BLaER1 treated with 17β-estradiol and CSF1 and Interleukin-3, amounts not matched to agents 10 nM and 100 nM (cell line): ENCODE results near the gene XPO4.
A peak's percentile ranks its signal among the peaks of the same experiment; 100 is the strongest.

Source experiments
- H3K27ac ChIP-seq, 11 experiments: shearing (Covaris generic); formaldehyde crosslinking; 2 replicates each; pipeline ENCODE4 v1.8.1; 2022
- H3K27me3 ChIP-seq, 11 experiments: shearing (Covaris generic); formaldehyde crosslinking; 2 replicates each; pipeline ENCODE4 v1.8.1; 2022
- H3K36me3 ChIP-seq, 11 experiments: shearing (Covaris generic); formaldehyde crosslinking; 2 replicates each; pipeline ENCODE4 v1.8.1; 2022
- H3K4me1 ChIP-seq, 10 experiments: shearing (Covaris generic); formaldehyde crosslinking; 2 replicates each; pipeline ENCODE4 v1.8.1; 2022
- H3K4me2 ChIP-seq, 11 experiments: shearing (Covaris generic); formaldehyde crosslinking; 2 replicates each; pipeline ENCODE4 v1.8.1; 2022
- H3K4me3 ChIP-seq, 10 experiments: shearing (Covaris generic); formaldehyde crosslinking; 2 replicates each; pipeline ENCODE4 v1.8.1; 2022
- H3K9ac ChIP-seq, 11 experiments: shearing (Covaris generic); formaldehyde crosslinking; 2 replicates each; pipeline ENCODE4 v1.8.1; 2022
- H3K9me3 ChIP-seq, 11 experiments: shearing (Covaris generic); formaldehyde crosslinking; replicated peaks in 1 of 11; 2 replicates each; pipeline ENCODE4 v1.8.1; 2022
- H4K20me1 ChIP-seq, 11 experiments: shearing (Covaris generic); formaldehyde crosslinking; 2 replicates each; pipeline ENCODE4 v1.8.1; 2022
- Cebpa-rat ChIP-seq, 11 experiments: shearing (Covaris generic); IDR thresholded peaks; 2 replicates each; pipeline ENCODE4 v1.8.1; 2022

The XPO4 gene

DNA sequence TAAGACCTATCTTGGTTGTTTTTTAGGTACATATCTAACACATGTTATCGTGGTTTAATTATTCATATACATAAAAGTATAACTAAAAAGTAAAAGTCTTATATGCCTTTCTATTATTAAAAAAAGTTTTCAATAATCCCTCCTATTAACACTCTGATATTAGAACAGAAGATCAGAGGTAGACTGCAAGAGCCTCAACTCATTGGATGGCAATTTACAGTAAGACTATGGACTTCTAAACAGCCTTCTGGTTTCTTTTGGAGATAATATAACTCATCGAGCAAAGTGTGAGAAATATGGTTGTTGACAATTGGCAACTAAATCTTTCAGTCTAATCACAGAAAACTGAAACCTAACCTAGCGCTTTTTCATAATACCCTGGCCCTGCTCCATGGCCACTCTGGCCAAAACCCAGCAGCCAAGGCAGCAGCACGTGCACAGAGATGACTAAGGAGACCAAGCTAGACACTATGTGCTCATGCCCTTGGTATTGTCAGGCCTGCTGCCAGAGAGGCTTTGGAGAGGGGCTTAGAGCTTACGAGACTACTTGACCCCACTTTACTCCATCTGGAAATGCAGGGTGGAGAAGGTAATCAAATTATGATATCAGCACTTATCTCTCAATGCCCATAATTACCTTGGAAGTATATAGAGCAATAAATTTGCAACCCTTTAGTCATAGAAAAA is 88.2 kb downstream of the XPO4 start:
- peaks cover 66 to 100% (median 82%) of the 10 kb centered on the region in 11 experiments for H3K36me3 ChIP-seq
- H3K9ac ChIP-seq, result no peak overlapping the region
- no peaks in the 10 kb centered on the region for H3K27me3 ChIP-seq
- H3K27ac ChIP-seq, result no peak overlapping the region
- no peak overlapping the region for H3K4me2 ChIP-seq
- peaks cover 0 to 20% (median 0%) of the 10 kb centered on the region in 11 experiments; a peak in 5 of 22 replicates for H4K20me1 ChIP-seq
- no peaks in the 10 kb centered on the region for H3K4me1 ChIP-seq
- TF ChIP-seq Cebpa-rat (IDR thresholded peaks at IDR 0.05), result no peak
- no peak overlapping the region for H3K4me3 ChIP-seq
- 0 out of 22 replicates have a peak, but pooled peaks cover 0 to 4% (median 0%) of the 10 kb centered on the region in 11 experiments for H3K9me3 ChIP-seq

DNA sequence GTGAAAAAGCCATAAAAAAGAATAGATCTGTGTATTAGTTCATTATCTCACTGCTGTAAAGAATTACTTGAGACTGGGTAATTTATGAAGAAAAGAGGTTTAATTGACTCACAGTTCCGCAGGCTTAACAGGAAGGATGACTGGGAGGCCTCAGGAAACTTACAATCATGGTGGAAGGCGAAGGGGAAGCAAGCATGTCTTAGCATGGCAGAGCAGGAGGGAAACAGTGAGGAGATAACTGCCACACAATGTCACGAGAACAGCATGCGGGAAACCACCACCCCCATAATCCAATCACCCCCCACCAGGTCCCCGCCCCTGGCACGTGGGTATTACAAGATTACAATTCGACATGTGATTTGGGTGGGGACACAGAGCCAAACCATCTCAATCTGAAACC is 89.7 kb downstream of the XPO4 start:
- H3K9ac ChIP-seq, result no peak overlapping the region
- no peak for TF ChIP-seq Cebpa-rat (IDR thresholded peaks at IDR 0.05)
- H3K4me2 ChIP-seq, result no peak overlapping the region
- no peak overlapping the region for H3K4me3 ChIP-seq
- no peaks in the 10 kb centered on the region for H3K4me1 ChIP-seq
- no peak overlapping the region for H3K27ac ChIP-seq
- H3K9me3 ChIP-seq, result 0 out of 22 replicates have a peak, but pooled peaks cover 0 to 4% (median 0%) of the 10 kb centered on the region in 11 experiments
- peaks cover 67 to 100% (median 83%) of the 10 kb centered on the region in 11 experiments for H3K36me3 ChIP-seq
- no peaks in the 10 kb centered on the region for H3K27me3 ChIP-seq
- peaks cover 0 to 15% (median 0%) of the 10 kb centered on the region in 11 experiments; a peak in 5 of 22 replicates for H4K20me1 ChIP-seq

DNA sequence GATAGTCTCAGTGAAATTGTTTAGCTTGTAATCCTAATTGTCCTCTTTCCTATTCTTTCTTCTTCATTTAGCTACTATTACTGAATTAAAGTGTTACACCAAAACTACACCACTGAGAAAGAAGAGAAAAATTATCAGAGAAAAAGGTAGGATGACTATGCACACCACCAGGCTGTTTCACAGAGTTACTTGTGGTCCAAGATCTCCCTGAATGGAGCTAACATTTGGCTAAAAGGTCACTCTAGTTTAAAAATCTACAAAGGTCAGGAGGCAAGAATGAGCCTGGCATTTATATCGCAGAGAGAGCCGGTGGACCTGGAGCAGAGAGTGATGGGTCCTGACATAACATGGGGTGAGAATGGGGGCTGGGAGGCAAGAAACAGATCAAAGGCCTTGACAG is 91.7 kb downstream of the XPO4 start:
- peaks cover 0 to 12% (median 0%) of the 10 kb centered on the region in 11 experiments; a peak in 3 of 22 replicates for H4K20me1 ChIP-seq
- no peaks in the 10 kb centered on the region for H3K4me1 ChIP-seq
- H3K9me3 ChIP-seq, result 0 out of 22 replicates have a peak, but pooled peaks cover 0 to 4% (median 0%) of the 10 kb centered on the region in 11 experiments
- H3K9ac ChIP-seq, result no peak overlapping the region
- H3K4me2 ChIP-seq, result no peak overlapping the region
- peaks cover 73 to 100% (median 89%) of the 10 kb centered on the region in 11 experiments for H3K36me3 ChIP-seq
- H3K27ac ChIP-seq, result no peak overlapping the region
- TF ChIP-seq Cebpa-rat (IDR thresholded peaks at IDR 0.05), result no peak
- no peak overlapping the region for H3K4me3 ChIP-seq
- no peaks in the 10 kb centered on the region for H3K27me3 ChIP-seq

DNA sequence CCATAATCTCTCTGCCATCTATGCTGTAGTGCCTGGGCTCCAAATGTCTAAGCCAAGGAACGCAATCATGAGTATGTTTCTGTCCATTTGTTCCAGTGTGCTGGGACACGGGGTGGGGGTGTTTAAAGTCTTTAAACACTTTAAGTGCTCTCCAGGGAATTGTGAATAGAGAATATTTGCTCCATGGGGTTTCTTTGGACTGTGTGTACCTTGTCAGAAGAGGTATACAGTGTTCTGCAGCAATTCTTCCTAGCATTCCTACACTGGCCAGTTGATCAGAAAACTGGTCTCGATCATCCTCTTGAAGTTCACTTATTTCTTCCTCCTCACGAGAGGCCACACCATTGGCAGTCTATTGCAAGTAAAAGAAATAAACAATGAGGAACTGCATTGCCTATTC is 93.7 kb downstream of the XPO4 start:
- Histone ChIP-seq H3K4me1 (no peaks in the 10 kb centered on the region), H4K20me1 (peaks cover 0 to 12% (median 0%) of the 10 kb centered on the region in 11 experiments; a peak in 4 of 22 replicates), H3K9me3 (0 out of 22 replicates have a peak, but pooled peaks cover 0 to 4% (median 0%) of the 10 kb centered on the region in 11 experiments), H3K4me2 (no peak overlapping the region), H3K36me3 (peaks cover 75 to 100% (median 89%) of the 10 kb centered on the region in 11 experiments), H3K27me3 (no peaks in the 10 kb centered on the region), H3K27ac (no peak overlapping the region), H3K9ac (no peak overlapping the region), H3K4me3 (no peak overlapping the region)
- TF ChIP-seq Cebpa-rat (IDR thresholded peaks at IDR 0.05), result no peak

DNA sequence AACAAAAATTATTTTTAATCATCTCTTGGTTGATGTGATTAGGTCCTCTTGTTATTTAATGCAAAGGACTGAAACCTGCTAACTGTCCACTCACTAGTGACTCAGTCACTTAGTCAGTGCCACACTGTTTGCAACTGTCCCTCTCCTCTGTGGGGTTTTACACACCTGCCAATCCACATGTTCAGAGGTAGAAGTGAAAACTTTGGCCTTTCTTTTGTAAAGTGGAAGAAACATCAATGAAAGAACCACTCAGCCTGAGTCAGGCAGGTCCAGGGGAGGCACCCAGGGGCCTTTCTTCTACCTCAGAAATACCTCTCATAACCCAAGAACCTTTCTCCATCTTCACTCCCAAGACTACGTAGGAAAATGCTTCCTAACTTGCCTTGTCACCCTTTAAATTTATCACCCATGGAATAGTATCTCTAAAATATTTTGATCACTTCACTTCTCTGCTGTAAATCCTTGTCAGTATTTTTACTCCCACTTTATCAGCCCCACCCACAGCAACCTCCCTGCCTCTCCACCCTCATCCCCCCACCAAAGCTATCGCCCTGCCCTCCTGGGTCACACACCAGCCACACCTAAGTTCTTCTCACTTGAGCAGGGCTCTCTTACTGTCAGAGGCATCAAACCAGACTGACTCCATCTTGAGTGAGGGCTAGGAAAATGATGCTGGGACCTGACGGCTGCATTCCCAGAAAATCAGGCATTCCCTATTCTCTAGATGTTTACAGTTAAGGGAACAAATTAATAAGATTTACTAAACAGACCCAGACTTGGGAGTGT is 99.2 kb downstream of the XPO4 start:
- Histone ChIP-seq H4K20me1 (peaks cover 0 to 11% (median 0%) of the 10 kb centered on the region in 11 experiments; a peak in 5 of 22 replicates), H3K36me3 (peaks cover 50 to 88% (median 69%) of the 10 kb centered on the region in 11 experiments), H3K4me1 (peaks cover 11 to 18% (median 14%) of the 10 kb centered on the region in 10 experiments), H3K4me3 (no peak overlapping the region), H3K27me3 (no peaks in the 10 kb centered on the region), H3K9ac (no peak overlapping the region), H3K9me3 (no peaks in the 10 kb centered on the region), H3K4me2 (no peak overlapping the region), H3K27ac (no peak overlapping the region)
- no peak for TF ChIP-seq Cebpa-rat (IDR thresholded peaks at IDR 0.05)

DNA sequence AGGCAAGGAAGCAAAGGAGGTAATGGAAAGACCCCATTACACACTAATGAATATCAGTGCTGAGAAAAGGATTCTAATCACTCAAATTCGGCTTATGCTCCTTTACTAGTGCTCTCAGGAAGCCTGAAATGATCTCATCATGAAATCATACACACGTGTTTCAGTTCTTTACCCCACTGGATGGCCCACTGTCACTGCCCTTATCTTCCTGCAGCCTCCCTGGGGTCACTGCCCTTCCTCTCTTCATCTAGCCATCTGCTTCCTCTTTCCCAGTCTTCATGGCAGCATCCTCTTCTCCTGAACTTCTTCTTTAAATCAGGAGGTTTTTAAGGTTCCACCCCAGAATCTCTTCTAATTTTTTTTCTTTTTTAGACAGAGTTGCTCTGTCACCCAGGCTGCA is 100.8 kb downstream of the XPO4 start:
- Histone ChIP-seq H3K4me1 (peaks cover 25 to 35% (median 29%) of the 10 kb centered on the region in 10 experiments), H3K4me2 (peak overlapping the region; percentile 39 to 72 (median 63)), H3K4me3 (no peak overlapping the region), H3K27me3 (no peaks in the 10 kb centered on the region), H3K9me3 (no peaks in the 10 kb centered on the region), H3K9ac (no peak overlapping the region), H4K20me1 (peaks cover 0 to 11% (median 0%) of the 10 kb centered on the region in 11 experiments; a peak in 5 of 22 replicates), H3K27ac (peak overlapping the region in 8 of 11 experiments; percentile 16 to 66 (median 38); a peak in 14 of 22 replicates), H3K36me3 (peaks cover 38 to 88% (median 64%) of the 10 kb centered on the region in 11 experiments)
- TF ChIP-seq Cebpa-rat (IDR thresholded peaks at IDR 0.05), result no peak

DNA sequence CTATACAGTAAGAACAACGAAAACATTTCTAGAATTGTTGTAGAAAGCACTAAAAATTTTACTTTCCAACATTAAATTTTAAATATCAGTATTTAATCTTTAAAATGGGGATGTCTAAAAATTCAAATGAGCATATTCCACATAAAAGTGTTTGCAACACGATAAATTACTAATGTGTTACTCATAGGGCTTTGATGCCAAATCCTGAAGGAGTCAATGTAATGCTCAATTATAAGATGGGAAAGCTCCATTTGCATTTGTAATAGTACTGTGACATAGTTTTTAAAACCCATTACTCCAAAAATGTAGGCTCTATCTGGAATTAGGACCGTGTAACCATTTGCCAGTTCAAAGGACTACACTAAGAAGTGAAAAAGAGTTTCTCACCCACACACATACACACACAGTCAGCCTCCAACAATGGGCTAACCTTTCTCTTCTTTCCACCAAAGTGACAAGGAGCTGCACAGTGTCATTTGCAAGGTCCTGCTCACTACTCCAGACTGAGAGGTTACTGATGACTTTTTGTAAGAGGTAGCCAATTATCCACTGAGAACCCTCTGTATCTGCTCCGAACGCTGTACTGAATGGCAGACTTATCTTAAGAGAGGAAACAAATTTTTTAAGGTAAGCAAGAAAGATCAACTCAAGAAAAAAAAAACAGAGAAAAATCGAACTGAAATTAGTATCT is 102.7 kb downstream of the XPO4 start:
- H3K27me3 ChIP-seq, result no peaks in the 10 kb centered on the region
- no peak overlapping the region for H3K4me3 ChIP-seq
- TF ChIP-seq Cebpa-rat (IDR thresholded peaks at IDR 0.05), result no peak
- no peaks in the 10 kb centered on the region for H3K9me3 ChIP-seq
- no peak overlapping the region for H3K4me2 ChIP-seq
- H3K36me3 ChIP-seq, result peaks cover 35 to 87% (median 60%) of the 10 kb centered on the region in 11 experiments
- peaks cover 0 to 11% (median 0%) of the 10 kb centered on the region in 11 experiments; a peak in 5 of 22 replicates for H4K20me1 ChIP-seq
- no peak overlapping the region for H3K9ac ChIP-seq
- peaks cover 27 to 46% (median 34%) of the 10 kb centered on the region in 10 experiments for H3K4me1 ChIP-seq
- H3K27ac ChIP-seq, result no peak overlapping the region

DNA sequence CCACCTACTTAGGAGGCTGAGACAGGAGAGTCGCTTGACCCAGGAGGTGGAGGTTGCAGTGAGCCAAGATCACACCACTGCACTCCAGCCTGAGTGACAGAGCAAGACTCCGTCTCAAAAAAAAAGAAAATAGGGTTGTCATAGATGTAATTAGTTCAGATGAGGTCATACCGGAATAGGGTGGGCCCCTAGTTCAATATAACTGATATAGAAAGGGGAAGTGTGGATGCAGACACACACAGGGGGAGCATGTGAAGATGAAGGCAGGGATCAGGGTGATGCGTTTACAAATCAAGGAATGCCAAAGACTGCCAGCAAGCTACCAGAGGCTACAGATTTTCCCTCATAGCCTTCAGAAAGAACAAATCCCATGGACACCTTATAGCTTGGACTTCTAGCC is 104.5 kb downstream of the XPO4 start:
- Histone ChIP-seq H3K27me3 (no peaks in the 10 kb centered on the region), H3K4me3 (no peak overlapping the region), H4K20me1 (peaks cover 0 to 3% (median 0%) of the 10 kb centered on the region in 11 experiments; a peak in 3 of 22 replicates), H3K4me2 (peak overlapping the region in 9 of 11 experiments; percentile 3 to 78 (median 65); a peak in 10 of 22 replicates), H3K9me3 (no peaks in the 10 kb centered on the region), H3K36me3 (peaks cover 49 to 87% (median 73%) of the 10 kb centered on the region in 11 experiments), H3K9ac (no peak overlapping the region), H3K27ac (no peak overlapping the region; a peak in 1 of 22 replicates), H3K4me1 (peaks cover 27 to 46% (median 34%) of the 10 kb centered on the region in 10 experiments)
- no peak for TF ChIP-seq Cebpa-rat (IDR thresholded peaks at IDR 0.05)
